Uterus (tissue), 4 donors: Measurements from ENCODE around the gene HGS. TPM values are rescaled to one million over a fixed set of nuclear protein-coding genes. Genes with fewer than 3 reads are reported as not detected.

Experiments
- DNase-seq, 2 donors: peaks; one replicate each; pipeline ENCODE4 v3.0.0-alpha.2; 2019 to 2020
- H3K27ac ChIP-seq, 2 donors: fragments of 200-600 bp; sonication (generic); 1 replicate in 1 of 2; 2 replicates in 1 of 2; pipeline ENCODE4 v1.5.1; 2016 to 2018
- H3K27me3 ChIP-seq, 2 donors: fragments of 200-600 bp; sonication (generic); one replicate each; pipeline ENCODE4 v1.5.1; 2018 to 2019; ENCODE audit warnings: control low read depth in 1 of 2
- H3K36me3 ChIP-seq, 2 donors: fragments of 200-600 bp; sonication (generic); one replicate each; pipeline ENCODE4 v1.5.1; 2019; ENCODE audit warnings: control low read depth in 1 of 2
- H3K4me1 ChIP-seq, 2 donors: fragments of 200-600 bp; sonication (generic); one replicate each; pipeline ENCODE4 v1.5.1; 2018 to 2019; ENCODE audit warnings: control low read depth in 1 of 2
- H3K4me3 ChIP-seq, 2 donors: fragments of 200-600 bp; sonication (generic); 1 replicate in 1 of 2; 2 replicates in 1 of 2; pipeline ENCODE4 v1.5.1; 2018 to 2019; ENCODE audit warnings: mild to moderate bottlenecking in 1 of 2
- H3K9me3 ChIP-seq, 2 donors: fragments of 200-600 bp; sonication (generic); one replicate each; pipeline ENCODE4 v1.5.1; 2019; ENCODE audit warnings: control low read depth in 1 of 2
- CTCF ChIP-seq, 4 experiments: fragments of 200-600 bp in 2 of 4; fragments of 450-650 bp in 2 of 4; sonication (generic) in 2 of 4; IDR thresholded peaks; one replicate each; pipeline ENCODE4 v1.5.1; 2016 to 2019; ENCODE audit warnings: antibody characterized with exemption in 4 of 4, mild to moderate bottlenecking in 2 of 4, moderate library complexity in 1 of 4
- POLR2A ChIP-seq, 2 donors: fragments of 450-650 bp; IDR thresholded peaks; one replicate each; pipeline ENCODE4 v1.6.1; 2016; ENCODE audit warnings: antibody characterized with exemption in 2 of 2, mild to moderate bottlenecking in 1 of 2, moderate library complexity in 1 of 2
- intact Hi-C: fragments of 100-400 bp; cut with DNase I; formaldehyde crosslinking; loops from one replicate; pipeline ENCODE4 v1.15.1; 2023; ENCODE audit warnings: low total_unique reads
- total RNA-seq, 4 donors: library from RNA; depleted of rRNA in 3 of 4; stranded (reverse); fragments of >200 nt in 3 of 4; gene quantifications; one replicate each; pipeline versions ENCODE4 v1.1.0 to v1.2.4, GENCODE V29; 2014 to 2023
- donor health status: DM: yes; HTN: yes; CAD: no.

HGS gene
- total RNA-seq, 4 donors from 2014 or later = 21.0 to 121 (median 72.5) TPM

- Histone ChIP-seq H3K4me3 (peak overlapping the region; percentile 31 to 67), H3K9me3 (no peaks in the 10 kb centered on the region), H3K27me3 (no peaks in the 10 kb centered on the region), H3K4me1 (peaks cover 0 to 14% of the 10 kb centered on the region in 2 donors), H3K27ac (no peak overlapping the region), H3K36me3 (no peaks in the 10 kb centered on the region)
- intact Hi-C loops = no loop called here
- TF ChIP-seq POLR2A (IDR thresholded peaks at IDR 0.05) (no peak), CTCF (IDR thresholded peaks at IDR 0.05) (no peak)
- no peak for DNase-seq
Measured at GRCh38 chr17:81713004-81713555, 29.3 kb downstream of the HGS start.

GRCh38 chr17:81713556-81714411 lies 30.0 kb downstream of the HGS start:
- Histone ChIP-seq H3K9me3 (no peaks in the 10 kb centered on the region), H3K27ac (no peak overlapping the region), H3K36me3 (no peaks in the 10 kb centered on the region), H3K27me3 (no peaks in the 10 kb centered on the region), H3K4me1 (peaks cover 0 to 14% of the 10 kb centered on the region in 2 donors), H3K4me3 (no peak overlapping the region)
- DNase-seq = peak in 1 of 2 donors; percentile 18
- TF ChIP-seq POLR2A (IDR thresholded peaks at IDR 0.05) (no peak), CTCF (IDR thresholded peaks at IDR 0.05) (no peak)
- intact Hi-C loops = no loop called here

GRCh38 chr17:81714412-81715106 lies 30.7 kb downstream of the HGS start:
- Histone ChIP-seq H3K27ac (no peak overlapping the region), H3K4me1 (peaks cover 0 to 14% of the 10 kb centered on the region in 2 donors), H3K4me3 (no peak overlapping the region), H3K9me3 (no peaks in the 10 kb centered on the region), H3K36me3 (no peaks in the 10 kb centered on the region), H3K27me3 (no peaks in the 10 kb centered on the region)
- no peak for TF ChIP-seq CTCF (IDR thresholded peaks at IDR 0.05)
- peak in 1 of 2 donors; percentile 16 for DNase-seq
- intact Hi-C loops = no loop called here

GRCh38 chr17:81715107-81715871 lies 31.5 kb downstream of the HGS start:
- peaks cover 0 to 14% of the 10 kb centered on the region in 2 donors for H3K4me1 ChIP-seq
- H3K27ac ChIP-seq = no peak overlapping the region
- intact Hi-C loops = no loop called here
- no peaks in the 10 kb centered on the region for H3K36me3 ChIP-seq
- DNase-seq = no peak
- H3K9me3 ChIP-seq = no peaks in the 10 kb centered on the region
- TF ChIP-seq CTCF (IDR thresholded peaks at IDR 0.05) = no peak
- no peak for TF ChIP-seq POLR2A (IDR thresholded peaks at IDR 0.05)
- H3K27me3 ChIP-seq = no peaks in the 10 kb centered on the region
- H3K4me3 ChIP-seq = no peak overlapping the region
